GM21360 (cell line): ENCODE measurements around the gene C15orf39.
"Not testable (repeated sequence)": the region's sequence is repeated elsewhere in the genome, so short reads cannot be mapped to it uniquely, and the experiment has no call there.

Experiments
- ATAC-seq: cut with Tn5 transposase; IDR thresholded peaks from one replicate; pipeline ENCODE4 v1.9.1; 2021; ENCODE audit warnings: mild to moderate bottlenecking, moderate library complexity; ENCODE audit not compliant: unreplicated experiment

C15orf39 gene

DNA sequence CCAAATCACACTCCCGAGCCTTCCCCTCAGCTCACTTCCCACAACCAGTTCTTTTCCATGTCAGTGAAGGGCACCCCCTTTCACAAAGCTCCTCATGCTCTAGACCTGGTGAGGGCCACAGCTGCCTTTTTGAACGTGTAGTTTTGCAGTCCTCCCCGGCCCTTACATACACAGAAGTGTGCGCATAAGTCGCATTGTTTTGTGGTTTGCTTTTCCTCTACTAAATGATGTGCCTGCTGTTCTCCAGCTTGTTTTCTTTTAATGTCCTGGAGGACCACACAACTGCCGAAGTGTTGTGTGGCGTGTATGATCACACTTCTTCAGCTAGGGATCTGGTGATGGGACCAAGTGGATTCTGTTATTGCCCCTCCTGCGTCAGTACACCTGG, 7.6 kb downstream of the C15orf39 start:
- no peak for ATAC-seq

DNA sequence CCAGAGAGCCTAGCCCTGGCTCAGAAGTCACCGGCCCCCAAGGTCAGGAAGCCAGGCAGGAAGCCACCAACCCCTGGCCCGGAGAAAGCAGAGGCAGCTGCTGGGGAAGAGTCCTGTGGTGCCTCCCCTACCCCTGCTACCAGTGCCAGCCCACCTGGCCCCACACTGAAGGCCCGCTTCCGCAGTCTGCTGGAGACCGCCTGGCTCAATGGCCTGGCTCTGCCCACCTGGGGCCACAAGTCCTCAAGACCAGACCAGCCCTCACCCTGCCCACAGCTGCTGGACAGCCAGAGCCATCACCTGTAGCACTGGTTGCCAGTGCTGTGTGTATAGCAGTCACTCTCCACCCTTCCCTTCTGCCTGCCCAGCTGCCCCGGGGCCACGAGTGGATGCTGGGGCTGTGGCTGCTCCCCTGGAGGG, 9.1 kb downstream of the C15orf39 start:
- no peak for ATAC-seq

DNA sequence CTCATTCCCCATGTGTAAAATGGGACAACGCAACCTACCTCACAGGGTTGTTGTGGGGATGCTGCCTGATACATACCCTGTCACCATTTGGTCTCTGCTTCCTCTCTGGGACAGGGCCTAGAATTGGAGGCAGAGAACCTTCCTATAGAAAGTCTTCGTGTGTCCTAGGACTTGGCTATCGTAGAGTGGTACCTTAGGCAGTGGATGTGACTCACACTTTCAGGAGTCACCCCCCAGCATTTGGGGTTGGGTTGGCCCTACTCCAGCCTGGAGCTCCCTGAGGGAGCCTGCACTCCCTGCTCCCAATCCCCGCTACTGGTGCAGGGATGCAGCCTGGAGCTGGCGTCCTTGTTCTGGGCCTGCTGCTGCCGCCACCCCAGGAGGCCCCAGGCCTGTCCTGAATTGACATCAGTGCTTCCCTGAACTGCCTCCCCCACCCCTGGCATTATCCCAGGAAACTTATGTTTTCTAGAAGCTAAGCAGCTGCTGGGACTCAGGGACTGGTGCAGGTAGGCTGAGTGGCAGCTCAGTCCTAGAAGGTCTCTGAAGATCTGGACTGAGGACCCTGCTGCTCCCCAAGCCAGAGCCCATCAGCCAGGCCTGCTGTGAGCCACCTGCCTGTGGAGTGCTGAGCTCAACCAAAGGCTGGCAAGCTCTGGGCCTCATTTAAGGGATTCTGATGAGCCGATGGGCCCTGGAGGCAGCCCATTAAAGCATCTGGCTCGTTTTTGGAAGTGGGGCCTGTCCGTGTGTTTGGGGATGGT, 9.9 kb downstream of the C15orf39 start:
- no peak for ATAC-seq

DNA sequence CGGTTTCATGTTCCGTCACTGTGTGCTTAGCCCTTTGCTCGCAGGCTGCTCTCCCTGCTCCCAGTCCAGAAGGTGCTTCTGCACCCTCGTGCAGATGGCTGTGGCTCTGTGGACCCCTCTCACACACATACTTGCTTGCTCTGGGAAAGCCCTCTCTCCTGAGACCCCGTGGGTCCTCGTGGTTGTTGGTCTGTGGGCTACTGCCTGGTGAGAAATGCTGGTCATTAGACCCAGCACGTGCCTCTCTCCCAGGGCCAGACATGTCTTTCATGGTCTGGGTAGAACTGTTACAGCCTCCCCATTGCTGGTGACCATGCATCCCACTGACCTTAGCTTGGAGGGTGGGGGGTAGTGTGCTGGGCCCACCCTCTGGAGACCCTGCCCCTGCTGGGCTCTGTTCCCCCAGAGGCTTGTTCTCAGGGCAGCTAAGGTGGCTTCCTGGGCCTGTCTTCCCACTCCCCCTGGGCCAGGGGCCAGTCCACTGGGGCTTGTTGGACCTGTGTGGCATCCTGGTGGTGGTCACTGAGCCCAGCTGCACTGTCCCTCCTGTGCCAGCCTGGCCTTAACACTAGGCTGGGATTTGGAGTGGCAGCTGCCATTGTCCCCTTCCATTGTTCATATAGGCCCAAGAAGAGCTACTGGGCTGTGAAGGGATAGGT, 10.6 kb downstream of the C15orf39 start:
- no peak for ATAC-seq

DNA sequence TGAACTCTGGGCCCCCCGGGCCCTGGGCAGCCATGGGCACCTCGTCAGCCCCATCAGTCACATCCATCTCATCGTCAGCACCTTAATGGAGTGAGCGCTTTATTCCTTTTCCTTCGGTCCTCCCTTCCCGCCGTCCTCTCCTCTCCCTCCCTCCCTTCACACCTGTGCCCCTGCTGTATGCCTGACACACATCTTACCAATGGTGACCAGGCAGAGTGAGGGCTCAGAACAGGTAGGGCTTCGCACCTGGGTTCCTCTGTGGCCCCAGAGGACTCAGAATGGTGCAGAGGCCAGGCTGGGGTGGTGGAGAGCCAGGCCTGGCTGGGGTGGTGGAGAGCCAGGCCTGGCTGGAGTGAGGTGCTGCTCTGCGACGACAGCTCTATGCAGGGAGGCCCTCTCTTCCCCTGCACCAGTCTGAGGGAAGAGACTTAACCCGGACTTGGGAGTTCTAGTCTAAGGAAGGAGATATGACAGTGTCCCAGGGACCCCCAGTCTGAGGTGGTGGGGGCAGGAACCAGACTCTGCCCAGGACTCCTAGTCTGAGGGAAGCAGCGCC, 11.6 kb downstream of the C15orf39 start:
- no peak for ATAC-seq

DNA sequence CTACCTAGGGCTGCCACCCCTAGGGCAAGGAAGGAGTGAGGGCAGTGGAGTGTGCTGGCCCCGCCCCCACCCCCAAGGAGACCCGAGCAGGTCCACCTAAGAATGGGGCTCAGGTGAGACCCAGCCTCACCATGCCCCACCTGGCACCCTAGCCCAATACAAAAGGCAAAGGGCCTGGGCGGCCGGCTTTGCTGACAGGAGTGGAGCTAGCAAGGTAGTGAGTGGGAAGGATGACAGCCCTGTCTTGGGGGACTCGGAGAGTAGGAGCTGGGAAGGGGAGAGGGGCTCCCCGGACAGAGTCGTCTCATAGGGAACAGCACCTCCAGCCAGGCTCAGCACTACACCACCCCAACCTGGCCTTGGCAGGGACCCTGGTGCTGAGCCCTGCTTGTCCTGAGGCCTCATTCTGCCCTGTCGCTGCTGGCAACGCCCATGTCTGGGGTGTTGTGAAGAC, 12.1 kb downstream of the C15orf39 start:
- ATAC-seq, result no peak

DNA sequence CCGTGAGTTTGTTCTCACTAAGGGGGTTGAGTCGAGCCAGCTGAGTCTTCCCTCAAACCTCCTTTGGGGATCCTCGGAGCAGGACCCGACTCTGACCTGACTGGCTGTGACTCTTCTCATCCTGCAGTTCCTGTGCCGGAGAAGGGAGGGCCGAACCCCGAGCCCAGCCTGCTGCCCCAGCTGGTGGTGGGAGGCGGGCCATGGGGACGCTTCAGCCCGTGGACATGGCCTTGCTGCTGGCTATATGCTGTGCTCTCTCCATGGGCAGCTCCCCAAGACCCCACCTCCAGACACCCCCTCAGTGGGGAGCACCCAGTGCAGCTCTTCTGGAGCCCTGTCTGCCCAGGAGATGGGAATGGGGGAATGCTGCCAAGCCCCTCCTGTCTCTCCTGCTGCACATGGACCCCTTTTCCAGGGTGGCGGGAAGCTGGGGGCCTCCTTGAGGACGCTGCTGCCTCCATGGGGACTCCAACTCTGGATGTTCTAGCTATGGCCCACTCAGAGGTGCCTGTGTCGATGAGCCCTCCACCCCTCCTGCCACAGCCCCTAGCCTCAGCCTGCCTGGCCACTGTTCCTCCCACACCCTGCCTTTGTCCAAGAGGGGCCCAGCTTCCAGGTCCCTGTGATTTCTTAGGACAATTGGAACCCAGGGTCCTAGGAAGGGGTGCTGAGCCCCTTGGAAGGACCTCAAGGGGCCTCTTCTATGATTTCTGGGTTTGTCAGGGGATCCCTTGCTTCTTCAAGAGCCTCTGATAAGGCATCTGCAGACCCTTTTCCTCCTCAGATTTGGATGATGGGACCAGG, 12.8 kb downstream of the C15orf39 start:
- ATAC-seq, result no peak

DNA sequence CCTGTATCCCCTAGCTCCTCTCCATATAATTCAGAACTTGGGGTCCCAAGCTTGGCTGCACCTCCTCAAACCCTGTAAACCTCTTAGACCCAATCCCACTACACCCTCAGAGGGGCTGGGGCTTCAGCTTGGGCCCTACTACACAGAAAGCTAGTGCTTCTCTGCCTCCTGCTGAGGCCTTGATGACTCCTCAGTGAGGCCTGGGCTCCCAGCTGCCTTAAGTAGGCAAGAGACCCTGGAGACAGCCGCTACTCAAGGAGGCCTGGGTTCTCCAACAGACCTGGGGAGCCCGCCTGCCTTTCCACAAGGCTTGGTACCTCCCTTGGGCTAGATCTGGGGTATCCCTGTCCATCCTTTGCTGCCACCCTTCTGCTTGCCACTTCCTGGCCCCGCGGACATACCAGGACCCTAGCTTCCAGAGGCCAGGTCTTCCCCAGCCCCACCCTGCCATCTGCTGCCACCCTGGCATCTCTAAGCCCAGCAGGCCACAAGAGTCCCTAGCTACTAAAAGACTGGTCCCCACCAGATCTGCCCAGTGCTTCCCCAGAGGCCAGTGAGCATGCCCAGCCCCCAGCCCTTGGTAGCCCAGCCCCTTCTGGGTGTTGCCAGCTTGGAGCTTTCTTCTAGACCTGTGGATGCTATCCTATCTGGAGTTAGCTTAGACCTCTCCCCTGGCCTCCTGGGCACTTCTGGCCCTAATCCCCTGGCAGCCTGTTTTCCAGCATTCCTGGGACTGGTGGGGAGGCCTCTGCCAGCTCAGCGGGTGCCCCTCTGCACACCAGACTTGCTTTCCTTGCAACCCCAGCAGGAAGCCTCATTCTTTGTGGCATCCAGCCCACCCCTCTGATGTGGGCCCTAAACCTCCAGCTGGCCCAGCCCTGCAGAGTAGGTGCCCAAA, 13.7 kb downstream of the C15orf39 start:
- ATAC-seq, result no peak

DNA sequence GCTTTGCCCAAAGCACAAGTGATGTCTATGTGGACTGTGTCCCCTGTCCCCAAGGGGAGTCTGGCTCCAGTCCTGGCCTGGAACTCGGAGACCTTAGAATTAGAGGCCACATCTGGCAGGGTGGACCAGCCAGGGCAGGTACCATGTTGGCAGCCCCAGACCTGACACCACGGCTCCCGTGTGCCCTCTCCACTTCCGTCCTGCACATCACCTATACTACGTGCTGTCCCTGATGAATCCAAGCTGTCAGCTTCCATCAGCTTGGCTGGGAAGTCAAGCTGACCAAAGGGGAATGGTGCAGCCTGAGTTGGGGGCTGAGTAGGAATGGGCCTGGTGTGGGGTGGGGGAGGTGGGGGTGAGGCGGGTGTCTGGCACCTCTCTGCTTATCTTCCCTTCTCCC, 15.3 kb downstream of the C15orf39 start:
- ATAC-seq, result no peak

DNA sequence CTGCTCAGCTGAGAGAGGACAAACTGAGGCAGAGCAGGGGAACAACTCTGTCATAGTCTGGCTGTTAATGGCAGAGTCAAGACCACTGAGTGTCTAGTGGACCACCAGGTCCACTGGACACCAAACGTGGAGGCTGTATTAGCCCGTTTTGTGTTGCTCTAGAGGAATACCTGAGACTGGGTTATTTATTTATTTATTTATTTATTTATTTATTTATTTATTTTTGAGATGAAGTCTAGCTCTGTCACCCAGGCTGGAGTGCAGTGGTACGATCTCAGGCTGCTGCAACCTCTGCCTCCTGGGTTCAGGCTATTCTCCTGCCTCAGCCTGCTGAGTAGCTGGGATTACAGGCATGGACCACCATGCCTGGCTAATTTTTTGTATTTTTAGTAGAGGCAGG, 15.9 kb downstream of the C15orf39 start:
- ATAC-seq, result not testable (repeated sequence)

DNA sequence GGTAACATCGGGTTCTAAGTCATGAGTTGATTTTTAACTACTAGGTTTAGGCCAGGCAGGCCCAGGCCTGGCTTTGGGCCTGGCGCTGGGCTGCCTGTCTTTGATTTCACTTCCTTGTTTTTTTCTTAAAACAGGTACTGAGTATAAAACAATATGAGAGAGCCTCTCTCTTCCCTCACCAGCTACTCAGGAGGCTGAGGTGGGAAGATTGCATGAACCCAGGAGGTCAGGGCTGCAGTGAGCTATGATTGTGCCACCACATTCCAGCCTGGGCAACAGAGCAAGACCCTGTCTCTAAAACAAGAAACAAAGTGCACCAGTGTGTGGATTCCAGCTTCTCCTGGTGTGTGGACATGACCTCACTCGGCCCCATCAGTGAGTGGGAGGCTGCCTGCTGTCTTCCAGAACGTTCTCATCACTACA, 17.8 kb downstream of the C15orf39 start:
- ATAC-seq, result not testable (repeated sequence)

DNA sequence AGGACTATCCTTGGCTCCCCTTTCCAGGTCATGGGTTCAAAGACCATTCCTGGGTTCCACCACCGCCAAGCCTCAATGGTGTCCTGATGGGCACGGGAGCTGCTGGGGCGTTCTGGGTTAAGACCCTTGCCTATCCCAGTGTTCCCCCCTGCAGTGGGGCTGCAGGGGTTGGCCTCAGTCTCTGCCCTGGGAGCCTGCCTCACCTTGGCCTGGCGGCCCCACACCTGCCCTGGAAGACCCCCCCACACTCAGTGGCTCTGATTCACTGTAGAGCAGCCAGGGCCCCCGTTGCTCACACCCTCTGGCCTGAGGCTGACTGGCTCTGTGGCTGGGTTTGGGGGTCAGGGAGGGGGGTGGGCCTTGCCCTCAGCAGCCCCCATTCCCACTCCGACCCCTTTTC, 22.0 kb downstream of the C15orf39 start:
- no peak for ATAC-seq

DNA sequence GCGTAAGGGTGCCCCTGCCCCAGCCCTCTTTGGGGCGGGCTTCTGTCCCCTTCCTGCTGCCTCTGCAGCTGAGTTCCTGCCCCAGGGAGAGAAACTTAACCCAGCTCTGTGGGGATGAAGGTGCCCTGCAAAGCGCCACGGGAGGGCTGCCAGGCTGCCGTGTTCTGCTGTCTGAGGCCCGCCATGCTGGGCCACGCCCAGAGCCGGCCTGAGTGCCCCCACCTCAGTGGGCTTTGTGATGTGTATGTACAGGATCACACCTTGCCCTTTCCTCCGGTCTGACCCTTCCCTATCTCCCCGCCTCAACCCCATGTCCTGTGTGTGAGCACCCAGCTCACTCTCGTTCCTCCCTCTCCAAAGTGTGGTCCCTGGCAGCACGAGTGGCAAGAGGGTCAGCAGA, 22.6 kb downstream of the C15orf39 start:
- ATAC-seq, result no peak

DNA sequence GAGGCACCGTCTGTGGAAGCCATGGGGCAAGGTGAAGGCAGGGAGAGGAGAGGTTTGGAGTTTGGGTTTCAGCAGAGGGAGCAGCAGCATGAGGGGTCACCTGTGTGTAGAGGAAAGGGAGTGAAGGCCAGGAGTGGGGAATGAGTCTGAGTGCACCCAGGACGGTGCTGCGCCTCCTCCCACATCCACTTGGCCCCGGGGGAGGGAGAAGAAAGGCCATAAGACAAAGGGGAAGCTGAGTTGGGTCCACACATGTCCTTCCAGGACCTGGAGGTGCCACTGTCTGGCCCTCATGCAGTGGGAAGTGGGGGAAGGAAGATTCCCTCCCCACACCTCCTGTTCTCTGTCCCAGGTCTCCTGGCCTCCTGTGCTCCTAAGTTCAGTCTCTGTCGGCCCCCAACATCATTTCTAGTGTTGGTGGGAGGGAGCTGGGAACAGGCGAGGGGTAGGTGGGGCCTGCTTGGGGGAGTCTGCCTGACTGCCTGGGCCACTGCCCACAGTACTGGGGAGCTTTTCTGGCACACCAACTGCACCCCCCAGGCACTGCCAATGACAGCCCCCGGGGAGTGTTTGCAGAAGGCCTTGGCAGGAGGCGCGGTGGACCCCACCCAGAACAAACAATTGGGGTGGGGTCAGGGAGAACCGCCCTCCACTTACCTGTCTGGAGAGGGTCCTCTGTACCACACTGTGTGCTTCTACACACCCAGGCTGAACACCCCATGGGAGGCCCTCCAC, 23.6 kb downstream of the C15orf39 start:
- ATAC-seq, result not testable (repeated sequence)

DNA sequence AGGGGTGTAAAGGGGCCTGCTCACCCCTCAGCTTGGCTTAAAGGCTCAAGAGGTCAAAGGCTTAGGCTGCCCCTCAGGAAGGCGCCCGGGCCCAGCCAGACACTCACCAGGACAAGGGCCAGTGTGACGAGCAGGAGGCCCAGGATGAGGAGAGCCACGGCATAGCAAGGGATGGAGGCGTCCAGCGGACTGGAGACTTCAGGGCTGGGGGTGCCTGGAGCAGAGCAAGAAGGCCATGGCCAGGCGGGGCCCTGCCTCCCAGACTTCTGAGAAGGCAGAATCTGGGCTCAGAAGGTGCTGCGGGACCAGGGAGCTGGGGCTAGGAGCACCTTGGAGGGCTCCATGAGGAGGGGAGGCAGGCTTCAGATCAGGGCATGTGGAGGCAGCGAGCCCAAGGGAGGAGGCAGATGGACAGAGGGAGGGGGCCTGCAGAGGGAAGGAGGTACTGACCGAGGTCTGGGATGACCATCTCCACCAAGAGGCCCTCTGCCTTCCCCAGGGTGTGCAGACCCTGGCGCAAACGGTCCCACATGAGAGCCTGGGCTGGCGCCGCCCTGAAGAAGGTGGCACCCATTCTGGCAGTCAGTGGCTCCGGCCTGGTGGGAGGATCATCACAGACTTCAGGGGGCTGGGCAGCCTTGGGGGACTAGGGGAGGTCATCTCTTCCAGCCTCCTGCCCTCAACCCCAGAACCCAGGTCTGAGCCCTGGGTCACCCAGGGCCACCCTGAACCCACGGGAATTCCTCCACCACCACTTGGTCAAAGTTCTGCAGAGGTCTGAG, 24.5 kb downstream of the C15orf39 start:
- no peak for ATAC-seq

DNA sequence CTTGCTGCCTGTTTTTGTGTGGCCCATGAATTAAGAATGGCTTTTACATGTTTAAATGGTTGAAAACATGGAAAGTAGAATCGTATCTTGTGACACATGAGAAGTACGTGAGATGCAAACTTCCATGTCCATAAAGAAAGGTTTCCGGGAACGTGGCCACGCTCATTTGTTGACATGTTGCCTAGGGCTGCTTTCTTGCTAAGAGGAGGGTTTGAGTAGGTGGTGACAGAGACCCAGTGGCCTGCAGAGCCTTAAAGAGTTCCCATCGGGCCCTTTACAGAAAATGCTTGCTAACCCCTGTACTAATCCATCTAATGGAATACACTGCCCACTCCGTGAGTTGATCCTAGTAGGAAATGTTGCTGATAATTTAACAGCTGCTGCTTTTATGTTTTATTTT, 25.4 kb downstream of the C15orf39 start:
- ATAC-seq, result not testable (repeated sequence)

DNA sequence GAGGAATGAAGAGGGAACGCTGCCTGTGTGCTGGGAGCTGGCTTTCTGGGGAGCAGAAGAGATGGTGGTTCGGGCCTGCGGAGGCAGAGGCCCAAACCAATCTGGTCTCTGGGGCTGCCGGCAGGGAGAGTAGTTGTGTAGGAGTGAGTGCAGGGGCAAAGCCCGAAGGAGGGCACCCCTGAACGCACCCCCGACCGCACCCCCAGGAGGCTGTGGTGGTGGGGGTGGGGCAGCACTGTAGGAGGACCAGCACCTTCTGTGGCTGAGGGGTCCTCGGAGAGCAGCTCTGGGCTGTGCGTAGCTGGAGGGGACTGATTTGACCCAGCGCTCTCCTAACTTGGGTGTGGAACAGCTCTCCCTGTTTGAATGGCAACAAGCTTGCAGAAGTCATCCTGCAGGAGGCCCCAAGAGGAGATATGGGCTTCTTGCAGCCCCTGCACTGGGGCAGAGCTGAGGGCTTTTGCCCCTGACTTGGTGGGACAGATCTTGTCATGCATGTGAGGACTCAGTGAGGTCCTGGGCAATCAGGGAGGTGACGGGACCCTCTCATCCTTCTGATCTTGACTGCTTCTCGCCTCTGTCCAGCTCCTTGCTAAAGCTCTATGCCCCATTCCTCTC, 26.1 kb downstream of the C15orf39 start:
- ATAC-seq, result no peak

DNA sequence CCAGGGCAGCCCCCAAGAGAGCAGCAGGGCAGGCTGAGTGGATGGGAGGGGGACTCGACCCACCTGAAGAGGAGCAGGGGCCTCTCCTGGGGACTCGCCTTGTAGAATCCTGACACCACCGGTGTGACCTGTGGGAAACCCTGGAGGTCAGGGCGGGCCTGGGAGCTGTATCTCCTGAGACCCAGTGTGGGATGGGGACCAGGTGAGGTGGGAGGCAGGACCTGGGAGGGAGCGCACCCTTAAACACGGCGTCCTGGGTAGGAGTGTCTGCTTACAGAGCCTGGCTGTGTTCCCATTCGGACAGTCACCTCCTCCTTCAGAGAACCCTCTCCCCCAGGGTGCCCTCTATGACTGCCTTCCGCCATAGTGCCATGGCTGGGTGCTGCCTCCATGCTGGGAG, 27.1 kb downstream of the C15orf39 start:
- no peak for ATAC-seq
